ENCODE measurements around the gene ACSM5.
"Not testable (repeated sequence)": the region's sequence is repeated elsewhere in the genome, so short reads cannot be mapped to it uniquely, and the experiment has no call there.

Gene ACSM5

GRCh38 chr16:20421748-20422147 is 12.4 kb downstream of the ACSM5 start:
- not testable (repeated sequence) for H3K36me3 Mint-ChIP-seq, H3K4me3 Mint-ChIP-seq, ATAC-seq, H3K27me3 Mint-ChIP-seq, H3K27ac Mint-ChIP-seq, H3K4me1 Mint-ChIP-seq, H3K9me3 Mint-ChIP-seq

- not testable (repeated sequence) for H3K9me3 Mint-ChIP-seq, H3K27ac Mint-ChIP-seq, ATAC-seq, H3K4me1 Mint-ChIP-seq, H3K36me3 Mint-ChIP-seq, H3K27me3 Mint-ChIP-seq, H3K4me3 Mint-ChIP-seq
Measured at GRCh38 chr16:20423772-20424128, 14.4 kb downstream of the ACSM5 start.

GRCh38 chr16:20424129-20424866 is 15.0 kb downstream of the ACSM5 start:
- no peaks in the 10 kb centered on the region for H3K4me1 Mint-ChIP-seq

GRCh38 chr16:20427401-20427797 is 18.1 kb downstream of the ACSM5 start:
- H3K4me1 Mint-ChIP-seq, H3K36me3 Mint-ChIP-seq, H3K4me3 Mint-ChIP-seq, H3K27ac Mint-ChIP-seq, H3K9me3 Mint-ChIP-seq, ATAC-seq: not testable (repeated sequence)
- H3K27me3 Mint-ChIP-seq: peaks cover 10% of the 10 kb centered on the region

More at GRCh38 chr16:20424129-20424866, 15.0 kb downstream of the ACSM5 start:
- no peak for ATAC-seq
- no peaks in the 10 kb centered on the region for H3K27me3 Mint-ChIP-seq
- no peak overlapping the region for H3K4me3 Mint-ChIP-seq
- H3K27ac Mint-ChIP-seq: no peak overlapping the region
- H3K36me3 Mint-ChIP-seq: no peaks in the 10 kb centered on the region
- peaks cover 3% of the 10 kb centered on the region for H3K9me3 Mint-ChIP-seq

- H3K27me3 Mint-ChIP-seq: peaks cover 10% of the 10 kb centered on the region
- not testable (repeated sequence) for H3K4me3 Mint-ChIP-seq, H3K4me1 Mint-ChIP-seq, H3K36me3 Mint-ChIP-seq, H3K27ac Mint-ChIP-seq, ATAC-seq, H3K9me3 Mint-ChIP-seq
Measured at GRCh38 chr16:20429499-20429898, 20.2 kb downstream of the ACSM5 start.

- not testable (repeated sequence) for H3K4me3 Mint-ChIP-seq, H3K27ac Mint-ChIP-seq, H3K36me3 Mint-ChIP-seq, ATAC-seq, H3K9me3 Mint-ChIP-seq, H3K4me1 Mint-ChIP-seq
- H3K27me3 Mint-ChIP-seq: peaks cover 12% of the 10 kb centered on the region
Measured at GRCh38 chr16:20430480-20430879, 21.1 kb downstream of the ACSM5 start.

- H3K36me3 Mint-ChIP-seq: no peaks in the 10 kb centered on the region
- H3K4me3 Mint-ChIP-seq: no peak overlapping the region
- no peaks in the 10 kb centered on the region for H3K4me1 Mint-ChIP-seq
- peak; percentile 51 for ATAC-seq
- no peak overlapping the region for H3K27ac Mint-ChIP-seq
- peaks cover 3% of the 10 kb centered on the region for H3K9me3 Mint-ChIP-seq
- peaks cover 16% of the 10 kb centered on the region for H3K27me3 Mint-ChIP-seq
Measured at GRCh38 chr16:20430948-20431347, 21.6 kb downstream of the ACSM5 start.

GRCh38 chr16:20438950-20439349 is 29.6 kb downstream of the ACSM5 start:
- not testable (repeated sequence) for H3K4me3 Mint-ChIP-seq

GRCh38 chr16:20439820-20440231 is 30.5 kb downstream of the ACSM5 start:
- H3K4me3 Mint-ChIP-seq, ATAC-seq, H3K27me3 Mint-ChIP-seq, H3K9me3 Mint-ChIP-seq, H3K4me1 Mint-ChIP-seq, H3K36me3 Mint-ChIP-seq, H3K27ac Mint-ChIP-seq: not testable (repeated sequence)

More at GRCh38 chr16:20438950-20439349, 29.6 kb downstream of the ACSM5 start:
- not testable (repeated sequence) for ATAC-seq, H3K9me3 Mint-ChIP-seq, H3K4me1 Mint-ChIP-seq, H3K36me3 Mint-ChIP-seq, H3K27ac Mint-ChIP-seq, H3K27me3 Mint-ChIP-seq

GRCh38 chr16:20440731-20441130 is 31.4 kb downstream of the ACSM5 start:
- H3K27ac Mint-ChIP-seq, H3K4me1 Mint-ChIP-seq, ATAC-seq, H3K4me3 Mint-ChIP-seq, H3K27me3 Mint-ChIP-seq, H3K9me3 Mint-ChIP-seq, H3K36me3 Mint-ChIP-seq: not testable (repeated sequence)

GRCh38 chr16:20441191-20441590 is 31.9 kb downstream of the ACSM5 start:
- H3K9me3 Mint-ChIP-seq: no peaks in the 10 kb centered on the region
- no peaks in the 10 kb centered on the region for H3K4me1 Mint-ChIP-seq
- no peak for ATAC-seq
- H3K36me3 Mint-ChIP-seq: no peaks in the 10 kb centered on the region
- H3K4me3 Mint-ChIP-seq: no peak overlapping the region
- H3K27me3 Mint-ChIP-seq: peaks cover 1% of the 10 kb centered on the region
- no peak overlapping the region for H3K27ac Mint-ChIP-seq

GRCh38 chr16:20441859-20442258 is 32.5 kb downstream of the ACSM5 start:
- H3K27me3 Mint-ChIP-seq, H3K27ac Mint-ChIP-seq, ATAC-seq, H3K36me3 Mint-ChIP-seq, H3K9me3 Mint-ChIP-seq, H3K4me1 Mint-ChIP-seq, H3K4me3 Mint-ChIP-seq: not testable (repeated sequence)

GRCh38 chr16:20446652-20447393 is 37.5 kb downstream of the ACSM5 start:
- H3K4me3 Mint-ChIP-seq, H3K27me3 Mint-ChIP-seq, H3K9me3 Mint-ChIP-seq, H3K27ac Mint-ChIP-seq, H3K36me3 Mint-ChIP-seq, ATAC-seq, H3K4me1 Mint-ChIP-seq: not testable (repeated sequence)

- H3K9me3 Mint-ChIP-seq, H3K27me3 Mint-ChIP-seq, H3K4me1 Mint-ChIP-seq, H3K27ac Mint-ChIP-seq, H3K4me3 Mint-ChIP-seq, H3K36me3 Mint-ChIP-seq, ATAC-seq: not testable (repeated sequence)
Measured at GRCh38 chr16:20451364-20451763, 42.0 kb downstream of the ACSM5 start, which contains the start of gene ACSM2A. Gene ACSM2A (plus strand): TSS chr16:20451521. CDS start chr16:20460115, 8,594 bp downstream.

- H3K4me3 Mint-ChIP-seq, H3K4me1 Mint-ChIP-seq, ATAC-seq, H3K27ac Mint-ChIP-seq, H3K27me3 Mint-ChIP-seq, H3K36me3 Mint-ChIP-seq, H3K9me3 Mint-ChIP-seq: not testable (repeated sequence)
Measured at GRCh38 chr16:20453633-20454032, 44.3 kb downstream of the ACSM5 start.

- H3K27ac Mint-ChIP-seq, H3K4me3 Mint-ChIP-seq, H3K27me3 Mint-ChIP-seq, H3K36me3 Mint-ChIP-seq, H3K4me1 Mint-ChIP-seq, ATAC-seq, H3K9me3 Mint-ChIP-seq: not testable (repeated sequence)
Measured at GRCh38 chr16:20459227-20459626, 49.9 kb downstream of the ACSM5 start.
